HG02970 (cell line): ENCODE results near the gene MRTFA.

Experiments
- ATAC-seq: cut with Tn5 transposase; IDR thresholded peaks from one replicate; pipeline ENCODE4 v1.9.1; 2021; ENCODE audit warnings: mild to moderate bottlenecking, moderate library complexity, moderate number of reproducible peaks; ENCODE audit not compliant: unreplicated experiment, low FRiP score

Gene MRTFA

GRCh38 chr22:40477683-40478337 lies 158.7 kb downstream of the MRTFA start:
- no peak for ATAC-seq

DNA sequence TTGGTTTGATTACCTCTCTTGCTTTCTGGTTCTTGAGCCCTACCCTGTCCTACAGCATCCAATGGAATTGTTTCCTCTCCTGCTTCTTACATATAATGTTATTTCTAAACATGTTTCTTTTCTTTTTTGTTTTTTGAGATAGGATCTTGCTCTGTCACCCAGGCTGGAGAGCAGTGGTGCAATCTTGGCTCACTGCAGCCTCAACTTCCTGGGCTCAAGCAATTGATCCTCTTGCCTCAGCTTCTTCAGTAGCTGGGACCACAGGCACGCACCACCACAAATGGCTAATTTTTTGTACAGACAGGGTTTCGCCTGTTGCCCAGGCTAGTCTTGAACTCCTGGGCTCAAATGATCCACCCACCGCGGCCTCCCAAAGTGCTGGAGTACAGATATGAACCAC lies 160.2 kb downstream of the MRTFA start:
- ATAC-seq, result no peak

GRCh38 chr22:40473703-40474102 lies 162.8 kb downstream of the MRTFA start:
- ATAC-seq, result no peak

DNA sequence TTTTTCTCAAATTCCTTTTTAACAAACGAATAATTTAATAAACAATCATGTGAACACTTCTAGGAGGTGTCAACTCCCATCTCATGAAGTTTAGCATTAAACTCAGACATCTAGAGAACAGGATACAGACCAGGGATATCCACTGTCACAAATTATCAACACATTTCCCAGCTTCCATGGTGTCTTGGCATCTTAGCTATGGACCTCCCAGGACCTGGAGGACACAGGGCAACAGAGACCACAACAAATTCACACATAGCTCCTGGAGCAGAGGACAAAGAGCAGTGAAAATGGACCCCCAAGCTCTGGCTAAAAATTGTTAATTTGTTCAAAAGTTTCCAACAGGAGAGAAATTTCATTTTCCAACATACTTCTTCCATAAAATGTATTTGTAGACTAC lies 163.9 kb downstream of the MRTFA start:
- ATAC-seq, result no peak

GRCh38 chr22:40472051-40472450 lies 164.5 kb downstream of the MRTFA start:
- ATAC-seq, result no peak

GRCh38 chr22:40469181-40469580 lies 167.3 kb downstream of the MRTFA start:
- no peak for ATAC-seq

DNA sequence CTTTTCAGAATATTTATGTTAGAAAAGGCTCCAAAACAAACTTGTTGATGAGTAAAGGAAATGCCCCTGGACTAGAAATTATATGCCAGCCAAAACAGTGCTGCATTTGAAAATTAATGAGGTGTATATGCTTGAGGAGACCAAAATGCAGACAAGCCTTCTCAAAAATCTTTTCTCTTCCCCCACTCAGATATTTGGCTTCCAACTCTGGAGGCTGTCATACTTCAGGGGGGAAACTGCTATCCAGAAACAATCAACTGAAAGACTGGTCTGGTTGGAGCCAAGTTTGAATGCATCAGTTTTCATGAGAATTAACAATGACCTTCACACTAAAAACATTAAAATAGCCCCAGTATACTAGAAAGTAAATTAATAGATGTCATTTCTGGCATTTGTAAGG lies 167.9 kb downstream of the MRTFA start:
- no peak for ATAC-seq

GRCh38 chr22:40466976-40467375 lies 169.5 kb downstream of the MRTFA start:
- ATAC-seq, result no peak

DNA sequence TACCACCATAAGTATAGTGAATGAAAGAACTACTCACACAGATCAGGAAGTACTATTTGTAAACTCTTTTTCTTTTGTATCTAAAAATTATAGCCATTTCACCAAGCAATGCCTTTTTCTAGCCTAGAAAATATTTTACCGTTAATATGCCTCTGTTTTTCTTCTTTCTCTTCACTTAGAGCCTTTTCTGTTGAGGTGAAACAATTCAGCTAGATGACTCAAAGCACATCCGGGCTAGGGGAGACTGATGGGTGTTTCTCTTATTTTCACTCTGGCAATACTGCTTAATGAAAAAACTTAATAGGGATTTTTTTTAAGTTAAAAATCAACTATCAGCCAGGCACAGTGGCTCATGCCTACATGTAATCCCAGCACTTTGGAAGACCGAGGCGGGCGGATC lies 172.8 kb downstream of the MRTFA start:
- ATAC-seq, result no peak

DNA sequence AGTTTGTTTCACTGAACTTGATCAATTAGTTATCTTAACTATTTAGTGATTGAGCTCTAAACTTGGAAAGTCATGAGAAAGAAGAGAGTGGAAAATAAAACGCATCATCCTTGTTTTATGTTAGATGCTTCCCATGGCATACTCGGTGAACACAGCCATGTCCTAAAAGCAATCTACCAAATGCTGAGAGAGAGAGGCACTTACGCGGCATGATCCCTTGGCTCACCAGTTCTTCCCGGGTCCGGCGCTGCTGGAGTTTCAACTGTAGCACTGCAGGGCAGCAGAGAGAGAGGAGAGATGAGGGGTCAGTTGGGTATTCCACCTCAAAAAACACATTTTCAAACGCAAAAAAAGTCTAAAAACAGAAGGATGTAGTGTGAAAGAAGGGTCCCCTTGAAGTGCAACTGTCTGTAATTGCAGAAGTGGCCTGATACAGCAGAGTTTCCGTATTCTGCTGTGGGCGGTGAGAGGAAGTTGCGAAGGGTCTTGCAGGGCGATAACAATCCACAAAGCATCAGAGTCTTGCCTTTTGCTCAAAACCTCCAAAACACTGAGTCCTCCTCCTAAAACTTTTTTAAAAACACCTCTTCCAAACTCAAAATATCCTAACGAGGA lies 173.4 kb downstream of the MRTFA start:
- ATAC-seq, result no peak

DNA sequence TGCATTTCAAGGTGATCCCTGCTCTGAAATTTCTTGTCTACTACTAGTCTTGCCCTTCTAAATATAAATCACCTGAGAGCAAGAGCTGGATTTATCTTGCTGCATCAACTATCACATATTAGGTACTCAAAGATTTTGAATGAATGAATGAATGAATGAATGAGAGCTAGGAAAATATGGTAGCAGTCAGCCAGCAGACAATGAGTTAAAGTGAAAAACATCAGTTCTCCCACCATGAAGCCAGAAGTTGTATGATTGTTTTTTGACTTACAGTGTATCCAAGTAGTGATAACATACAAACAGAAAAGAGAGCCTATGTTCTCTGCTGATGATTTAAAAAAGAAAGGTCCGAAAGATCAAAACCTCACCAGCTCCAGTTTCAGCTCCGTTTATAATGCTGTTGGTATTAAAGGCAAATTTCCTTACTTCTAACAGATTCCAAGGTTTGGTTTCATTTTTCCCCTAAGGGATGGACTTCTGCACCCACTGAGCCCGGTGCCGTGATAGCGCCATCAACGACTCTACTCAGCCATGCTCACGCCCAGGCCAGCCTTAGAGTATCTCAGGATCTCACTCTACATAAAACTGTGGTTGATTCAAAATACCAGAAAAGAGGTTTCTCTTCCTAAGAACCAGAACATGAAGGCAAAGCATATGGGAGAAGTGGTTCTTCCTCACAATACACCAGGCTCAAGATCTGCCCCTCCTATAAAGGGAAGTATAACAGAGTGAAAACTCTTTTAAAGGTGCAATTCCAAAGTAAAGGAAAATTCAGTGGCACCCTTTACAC lies 174.1 kb downstream of the MRTFA start:
- ATAC-seq, result no peak

DNA sequence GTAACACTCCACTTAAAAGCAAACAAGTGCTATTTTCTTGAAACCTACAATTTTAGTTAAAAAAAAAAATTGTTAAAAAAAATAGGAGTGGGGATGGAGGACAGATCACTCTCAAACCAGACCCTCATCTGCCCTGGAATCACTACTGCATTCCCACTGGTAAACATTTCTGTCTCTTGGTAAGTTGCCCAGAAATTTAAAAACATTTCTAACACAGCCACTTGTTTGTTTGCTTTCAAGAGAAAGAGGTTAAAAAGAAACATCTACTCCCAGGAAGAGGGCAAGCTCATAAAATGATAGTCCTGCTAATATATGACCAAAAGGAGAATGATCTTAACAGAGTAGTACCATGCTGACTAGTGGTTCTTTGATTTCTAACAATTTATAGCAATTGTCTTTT lies 182.8 kb downstream of the MRTFA start:
- no peak for ATAC-seq

GRCh38 chr22:40452730-40453487 lies 183.6 kb downstream of the MRTFA start:
- no peak for ATAC-seq

DNA sequence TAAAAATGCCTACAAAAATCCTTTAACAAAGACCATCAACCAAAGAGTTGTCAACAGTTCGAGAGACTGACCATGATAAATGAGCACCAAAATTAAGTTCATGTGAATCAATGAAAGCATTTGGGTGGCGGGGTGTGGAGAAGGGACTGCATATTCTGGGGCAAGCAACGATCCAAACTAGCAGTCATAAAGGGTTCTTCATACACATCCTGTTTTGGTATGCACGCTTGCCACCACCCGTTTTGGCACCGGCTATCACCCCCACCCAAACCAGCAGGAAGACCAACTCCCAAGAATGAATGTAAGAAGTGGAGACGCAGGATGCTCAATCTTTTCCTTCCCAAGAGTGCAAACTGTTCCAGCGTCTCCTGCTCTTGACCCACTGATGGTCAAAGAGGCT lies 185.3 kb downstream of the MRTFA start:
- no peak for ATAC-seq

DNA sequence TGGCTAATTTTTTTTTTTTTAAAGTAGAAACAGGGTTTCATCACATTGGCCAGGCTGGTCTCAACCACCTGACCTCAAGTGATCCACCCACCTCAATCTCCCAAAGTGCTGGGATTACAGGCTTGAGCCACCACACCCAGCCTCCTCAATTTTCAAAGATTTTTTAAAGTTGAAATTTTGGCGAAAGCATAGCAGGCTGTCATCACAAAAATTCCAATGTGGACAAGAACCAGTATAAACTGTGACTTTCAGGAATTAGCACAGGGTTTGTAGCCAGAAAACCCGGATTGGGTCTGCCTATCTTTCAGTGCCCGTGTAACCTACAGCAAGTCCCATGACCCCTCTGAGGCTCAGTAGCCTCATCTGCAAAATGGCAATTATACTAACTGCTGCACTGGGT lies 185.9 kb downstream of the MRTFA start:
- ATAC-seq, result no peak

DNA sequence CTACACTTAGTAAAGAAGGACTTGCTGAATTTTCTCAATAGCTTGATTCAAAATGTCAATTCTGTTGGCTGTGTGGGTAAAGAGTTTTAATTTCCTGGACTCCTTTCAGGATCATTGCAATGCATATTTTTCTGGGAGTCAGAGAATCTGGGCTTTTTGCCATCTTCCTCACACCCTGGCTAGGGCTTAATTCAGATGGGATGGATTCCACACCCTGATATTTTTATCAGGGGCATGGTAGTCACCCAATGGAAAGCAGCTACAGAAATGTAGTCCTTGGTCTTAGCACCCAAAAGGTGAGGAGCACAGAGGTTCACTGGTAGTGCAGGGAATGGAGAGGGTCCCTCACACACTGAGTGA lies 186.9 kb downstream of the MRTFA start:
- no peak for ATAC-seq

DNA sequence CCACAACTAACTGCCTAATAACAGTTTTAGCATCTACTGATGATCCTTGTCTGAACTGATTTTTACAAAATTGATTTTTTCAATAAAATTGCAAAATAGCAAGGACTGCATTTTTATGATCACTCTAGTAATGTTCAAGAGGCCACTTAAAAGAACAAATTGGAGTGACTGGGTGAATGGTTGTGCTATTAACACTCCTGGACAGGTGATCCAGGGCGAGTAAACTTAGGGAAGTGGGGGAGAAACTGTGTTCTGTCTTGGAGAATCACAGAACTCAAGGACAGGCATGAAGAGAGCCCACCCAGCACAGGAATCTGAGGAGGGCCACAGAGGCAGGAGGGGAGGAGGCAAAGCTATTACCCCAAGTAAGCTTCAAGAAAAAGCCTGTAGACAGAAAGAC lies 190.3 kb downstream of the MRTFA start:
- ATAC-seq, result no peak

GRCh38 chr22:40444178-40444831 lies 192.2 kb downstream of the MRTFA start:
- ATAC-seq, result no peak

DNA sequence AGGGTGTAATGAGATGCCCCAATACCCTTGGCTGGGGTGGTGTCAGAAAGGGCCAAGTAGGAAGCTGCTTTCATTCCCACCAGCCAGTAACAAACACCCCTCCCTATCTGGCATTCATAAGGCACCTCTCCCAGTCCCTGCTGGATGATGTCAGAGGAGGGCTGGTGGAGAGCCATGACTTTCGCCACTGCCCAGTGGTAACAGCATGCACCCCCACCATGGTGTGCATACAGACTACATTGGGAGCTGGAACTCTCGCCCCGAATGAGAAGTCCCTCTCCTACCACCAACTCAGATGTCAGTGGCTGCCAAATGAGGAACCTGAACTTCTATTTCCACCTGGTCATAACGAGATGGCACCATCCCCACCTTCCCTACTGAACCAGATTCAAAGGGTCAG lies 192.8 kb downstream of the MRTFA start:
- ATAC-seq, result no peak

DNA sequence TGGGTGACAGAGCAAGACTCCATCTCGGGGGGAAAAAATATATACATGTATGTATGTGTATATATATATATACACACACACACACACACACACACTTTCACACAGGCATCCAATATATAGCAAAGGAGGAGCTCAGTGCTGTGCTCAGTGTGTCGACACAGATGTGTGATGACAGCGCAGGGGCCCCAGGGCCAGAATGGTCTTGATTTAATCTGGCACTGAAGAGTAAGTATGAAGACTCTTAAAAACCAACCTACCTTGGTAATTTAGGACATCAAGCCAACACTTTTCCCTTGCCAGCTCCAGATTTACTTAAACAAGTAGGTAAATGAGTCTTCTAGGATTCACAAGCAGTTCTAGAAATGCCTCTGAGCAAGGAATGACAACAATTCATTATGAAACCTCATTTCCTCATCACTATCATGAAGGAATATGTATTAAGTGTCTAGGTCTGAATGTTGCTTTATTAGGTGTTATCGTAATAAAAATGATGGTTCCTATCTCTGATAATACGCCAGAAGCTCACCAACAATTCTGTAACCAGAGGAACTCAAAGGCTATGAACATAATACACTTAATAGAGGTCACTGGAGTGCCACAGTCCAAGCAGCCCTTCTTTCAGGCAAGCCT lies 194.6 kb downstream of the MRTFA start:
- ATAC-seq, result no peak
